A204.1 (cell line): ENCODE results near the gene WNK3.

Experiments
- FAIRE-seq: peaks from 2 replicates; lab custom pipeline; 2012; peaks lifted over from hg19 to GRCh38; lab: Jason Lieb, UNC

Gene WNK3

DNA sequence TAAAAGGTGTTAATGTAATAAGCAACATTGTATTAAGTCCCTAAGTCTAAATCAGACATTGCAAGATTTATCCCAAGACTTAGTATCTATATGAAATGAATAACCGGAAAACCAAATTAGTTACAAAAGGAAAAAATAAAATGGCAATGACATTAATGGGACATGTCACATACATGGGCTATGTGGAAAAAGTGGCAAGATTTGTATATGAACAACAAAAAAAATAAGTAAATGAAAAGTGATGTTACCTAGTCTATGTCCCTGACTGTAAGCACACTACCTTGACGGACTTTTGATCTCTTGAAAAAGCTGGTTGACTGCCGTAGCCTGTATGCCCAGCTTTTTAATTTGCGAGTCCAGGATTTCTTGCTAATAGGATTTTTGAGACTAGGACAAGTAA, 119.3 kb downstream of the WNK3 start:
- no peak for FAIRE-seq

DNA sequence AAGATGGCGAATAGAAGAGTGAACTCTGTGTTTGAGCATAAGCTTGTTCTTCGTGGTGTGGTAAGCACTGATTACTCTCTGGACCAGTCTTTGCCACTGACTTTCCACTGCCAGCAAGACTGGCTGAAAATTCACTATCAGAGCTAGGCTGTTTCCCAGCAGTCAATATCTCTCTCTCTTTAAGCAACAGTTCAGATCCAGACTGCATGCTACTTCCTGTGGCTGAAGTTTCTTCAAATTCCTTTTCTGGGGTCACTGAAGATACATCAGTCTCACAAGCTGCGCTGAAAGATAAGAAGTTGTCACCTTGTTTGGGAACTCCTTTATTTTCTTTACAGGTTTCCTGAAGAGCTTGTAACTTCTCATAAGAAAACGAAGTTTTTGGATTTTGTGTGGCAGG, 120.8 kb downstream of the WNK3 start:
- no peak for FAIRE-seq

- no peak for FAIRE-seq
Measured at GRCh38 chrX:54230435-54231148, 127.3 kb downstream of the WNK3 start.

DNA sequence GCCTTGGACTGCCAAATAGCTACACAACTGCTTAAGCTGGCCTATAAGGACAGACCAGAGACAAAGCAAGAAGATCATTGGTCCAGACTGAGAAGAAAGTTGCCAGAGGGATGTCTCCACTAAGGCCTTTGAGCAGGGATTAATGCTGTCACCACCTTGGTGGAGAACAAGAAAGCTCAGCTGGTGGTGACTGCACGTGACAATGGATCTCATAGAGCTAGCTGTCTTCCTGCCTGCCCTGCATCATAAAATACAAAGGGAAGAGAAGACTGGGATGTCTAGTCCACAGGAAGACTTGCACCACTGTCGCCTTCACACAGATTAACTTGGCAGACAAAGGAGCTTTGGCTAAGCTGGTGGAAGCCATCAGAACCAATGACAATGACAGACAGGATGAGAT, 134.3 kb downstream of the WNK3 start:
- FAIRE-seq, result no peak

GRCh38 chrX:54213603-54214002, 144.2 kb downstream of the WNK3 start:
- no peak for FAIRE-seq

DNA sequence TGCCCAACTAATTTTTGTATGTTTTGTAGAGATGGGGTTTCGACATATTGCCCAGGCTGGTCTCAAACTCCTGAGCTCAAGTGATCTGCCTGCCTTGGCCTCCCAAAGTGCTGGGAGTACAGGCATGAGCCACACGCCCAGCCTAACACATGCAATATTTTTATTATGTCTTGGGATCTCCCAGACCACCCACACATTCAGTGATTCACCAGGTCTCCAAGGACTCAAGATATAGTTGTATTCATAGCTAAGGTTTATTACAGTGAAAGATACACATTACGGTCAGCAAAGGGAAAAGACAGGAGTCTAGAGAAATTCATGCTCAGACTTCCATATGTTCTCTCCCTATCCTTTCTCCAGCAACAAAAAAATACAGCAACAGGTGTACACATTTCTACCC, 149.3 kb downstream of the WNK3 start:
- FAIRE-seq, result no peak

- FAIRE-seq, result no peak
Measured at GRCh38 chrX:54198262-54198661, 159.6 kb downstream of the WNK3 start.

DNA sequence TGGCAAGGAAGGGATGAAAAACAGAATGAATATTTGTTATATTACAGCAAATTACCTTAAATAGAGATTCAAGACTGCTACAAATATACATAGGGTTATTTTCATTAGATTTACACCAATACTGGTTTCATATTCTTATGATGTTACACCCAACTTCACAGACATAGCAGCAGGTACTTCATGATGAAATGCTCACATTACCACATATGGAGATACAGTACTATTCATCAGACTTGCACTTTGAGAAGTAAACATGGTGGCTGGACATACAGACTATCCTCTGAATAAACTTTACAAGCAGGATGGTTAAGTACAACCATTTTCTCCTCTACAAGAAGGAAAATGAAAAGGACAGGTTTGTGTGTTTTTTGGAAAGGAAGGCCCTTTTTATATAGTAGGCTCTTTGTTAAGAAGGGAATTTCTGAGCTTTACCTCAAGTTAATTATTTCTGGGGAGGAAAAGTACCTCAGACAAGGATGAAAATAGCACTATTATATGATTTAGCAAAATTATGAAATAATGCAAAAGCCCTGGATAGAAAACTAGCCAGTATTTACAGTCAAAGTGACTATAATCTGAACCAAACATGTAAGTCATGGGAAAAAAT, 162.8 kb downstream of the WNK3 start:
- FAIRE-seq, result no peak

- no peak for FAIRE-seq
Measured at GRCh38 chrX:54193085-54193821, 164.6 kb downstream of the WNK3 start.

DNA sequence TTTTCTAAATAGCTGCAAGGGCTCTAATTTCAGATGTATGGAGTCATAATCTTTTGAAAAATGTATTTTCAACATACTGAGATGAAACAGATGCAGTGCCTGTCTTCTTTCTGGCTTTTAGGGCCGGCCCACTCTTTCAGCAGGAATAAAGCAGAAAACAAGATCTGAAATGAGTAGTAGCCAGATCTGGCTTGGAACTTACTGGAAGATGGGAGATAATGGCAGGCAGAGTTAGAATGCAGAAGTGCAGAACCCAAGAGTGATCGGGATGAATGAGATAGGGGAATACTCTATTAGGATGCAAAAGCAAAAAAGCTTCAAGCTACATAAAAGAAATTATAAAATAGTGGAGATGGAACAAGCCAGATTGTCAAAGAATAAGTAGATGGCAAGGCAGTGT, 173.4 kb downstream of the WNK3 start:
- FAIRE-seq, result no peak

DNA sequence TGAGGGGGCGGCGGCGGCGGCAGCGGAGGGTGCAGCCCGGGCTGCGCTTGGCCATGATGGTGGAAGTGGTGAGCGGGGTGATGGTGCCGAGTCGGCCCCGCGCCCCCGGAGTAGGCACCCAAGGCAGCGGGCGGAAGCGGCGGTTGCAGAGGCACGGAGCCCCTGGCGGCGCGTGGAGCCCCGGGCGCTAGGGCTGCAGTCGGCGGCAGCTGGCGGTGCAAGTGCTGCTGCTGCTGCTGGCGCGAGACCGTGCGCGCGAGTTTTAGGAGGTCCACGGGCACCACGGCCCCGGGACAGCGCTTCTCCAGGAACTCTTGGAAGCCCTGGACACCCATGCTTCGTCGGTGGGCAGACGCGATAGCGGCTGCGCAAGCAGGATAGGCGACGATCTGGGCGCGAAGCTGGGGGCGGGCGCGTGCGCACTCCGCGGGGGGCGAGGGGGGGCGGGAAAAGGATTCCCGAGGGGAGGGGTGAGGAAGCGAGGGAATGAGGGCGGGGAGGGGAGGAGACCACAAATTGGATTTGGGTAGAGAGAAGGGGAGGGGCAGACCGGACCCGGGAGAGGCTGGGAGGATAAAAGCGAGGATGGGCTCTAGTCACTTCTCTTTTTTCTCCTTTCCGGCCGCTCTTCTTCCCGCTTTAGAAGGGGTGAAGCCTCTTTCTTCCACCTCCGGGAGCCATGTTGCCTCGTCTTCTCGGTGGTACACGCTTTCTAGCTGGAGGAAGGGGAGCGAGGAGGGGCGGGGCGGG, 174.8 kb downstream of the WNK3 start, which contains the start of gene FAM120C:
TSS of gene FAM120C (minus strand) at position 391 of the 750 bp plus-strand sequence. CDS start at position 335, 56 bp downstream.
- FAIRE-seq, result no peak

GRCh38 chrX:54182194-54182863, 175.5 kb downstream of the WNK3 start:
- no peak for FAIRE-seq

DNA sequence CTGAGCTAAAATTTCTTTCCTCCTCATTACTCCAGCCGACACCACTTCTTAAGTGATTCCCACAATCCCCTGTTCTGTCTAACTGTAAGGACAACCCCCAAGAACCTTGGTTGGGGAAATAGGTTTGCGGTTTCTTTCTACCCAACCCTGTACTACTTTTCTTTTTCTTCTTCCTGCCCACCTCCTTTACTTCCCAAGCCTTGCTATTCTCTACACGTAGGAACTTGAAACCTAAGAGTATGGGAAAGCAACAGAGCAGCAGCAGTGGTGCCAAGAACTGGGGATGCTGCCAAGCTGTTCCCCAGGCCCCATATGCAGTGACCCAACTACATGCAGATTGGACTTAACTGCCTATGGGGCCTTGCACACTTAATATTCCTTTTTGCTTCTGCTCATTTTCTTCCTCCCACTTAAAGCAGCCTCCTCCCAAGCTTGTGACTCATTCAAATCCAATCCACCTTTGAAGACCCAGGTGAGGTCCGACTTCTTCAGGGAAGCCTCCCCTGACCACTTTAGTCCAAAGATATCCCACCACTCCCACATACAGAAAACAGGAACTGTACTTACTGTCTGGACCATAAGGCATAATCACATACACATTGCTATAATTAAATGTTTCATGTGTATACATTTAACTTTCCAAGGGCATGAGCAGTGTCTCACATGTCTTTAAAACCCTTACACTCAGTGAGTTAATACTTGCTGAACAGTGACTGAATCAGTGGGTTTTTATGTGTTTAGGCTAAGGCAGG, 176.5 kb downstream of the WNK3 start:
- FAIRE-seq, result no peak

DNA sequence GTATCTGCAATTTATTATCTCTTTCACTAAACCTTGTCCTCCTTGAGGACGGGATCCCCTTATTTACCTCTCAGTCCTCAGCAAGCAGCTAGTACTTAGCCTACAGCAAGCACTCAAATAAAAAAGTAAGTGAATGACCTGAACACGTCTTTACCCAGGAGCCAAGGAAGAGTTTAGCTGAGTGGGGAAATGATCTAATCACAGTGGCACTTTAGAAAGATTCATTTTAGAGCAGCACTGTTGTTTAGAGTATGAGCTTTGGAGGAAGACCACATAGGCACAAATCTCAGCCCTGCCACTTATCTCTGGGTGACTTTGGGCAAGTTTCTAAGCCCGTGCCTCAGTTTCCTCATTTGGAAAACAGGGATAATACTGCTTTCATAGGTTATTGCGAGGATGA, 177.4 kb downstream of the WNK3 start:
- FAIRE-seq, result no peak

DNA sequence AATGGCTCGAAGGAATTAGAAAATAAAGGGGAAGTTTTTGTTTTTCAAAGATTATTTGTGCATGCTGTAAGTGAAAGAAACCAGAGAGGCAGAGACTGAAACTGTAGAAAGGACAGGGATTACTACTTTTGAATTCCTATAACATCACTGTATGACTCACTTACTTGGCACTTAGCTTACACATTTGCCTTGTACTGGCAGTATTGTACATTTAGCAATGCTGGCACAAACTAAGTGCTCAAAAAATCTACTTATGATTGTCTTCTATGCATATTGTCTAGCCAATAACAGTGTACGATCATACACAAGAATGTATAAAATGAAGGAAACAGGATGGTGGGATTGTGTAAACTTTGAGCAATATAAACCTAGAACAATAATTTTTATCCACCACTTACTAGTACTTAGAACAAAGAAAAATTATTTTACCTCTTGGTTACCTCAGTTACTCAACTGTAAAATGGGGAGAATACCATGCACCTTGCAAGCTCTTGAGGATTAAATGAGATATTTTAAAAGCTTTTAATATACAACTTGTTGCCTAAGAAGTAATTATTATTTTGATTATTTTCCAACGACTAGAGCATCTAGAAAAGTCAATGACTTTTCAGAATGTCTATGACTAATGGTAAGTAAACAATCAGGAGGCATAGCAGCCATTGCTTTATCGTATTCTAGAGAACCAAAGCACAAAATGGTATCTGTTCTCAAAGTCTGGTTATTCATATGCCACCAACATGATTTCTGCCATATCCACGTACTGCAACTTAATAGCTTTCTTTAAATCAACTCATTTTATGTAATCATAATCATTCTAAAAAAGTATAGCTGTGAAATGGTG, 179.5 kb downstream of the WNK3 start:
- no peak for FAIRE-seq

DNA sequence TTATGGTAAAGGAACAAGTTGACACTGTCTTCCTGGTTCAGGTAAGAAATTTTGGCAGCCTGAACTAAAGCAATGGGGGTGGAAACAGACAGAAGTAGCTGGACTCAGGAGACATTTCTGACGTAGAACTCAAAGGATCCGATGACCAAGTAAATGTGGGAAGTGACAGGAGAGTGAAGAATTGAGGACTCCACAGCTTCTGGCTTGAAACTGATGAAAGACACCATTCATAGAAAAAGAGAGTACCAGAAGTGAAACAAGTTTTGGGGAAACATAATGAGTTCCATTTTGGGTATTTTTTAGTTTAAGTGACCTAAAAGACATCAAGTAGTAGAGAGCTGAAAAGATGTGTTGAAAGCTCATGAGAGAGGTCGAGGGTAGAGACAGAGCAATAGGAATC, 180.5 kb downstream of the WNK3 start:
- no peak for FAIRE-seq

DNA sequence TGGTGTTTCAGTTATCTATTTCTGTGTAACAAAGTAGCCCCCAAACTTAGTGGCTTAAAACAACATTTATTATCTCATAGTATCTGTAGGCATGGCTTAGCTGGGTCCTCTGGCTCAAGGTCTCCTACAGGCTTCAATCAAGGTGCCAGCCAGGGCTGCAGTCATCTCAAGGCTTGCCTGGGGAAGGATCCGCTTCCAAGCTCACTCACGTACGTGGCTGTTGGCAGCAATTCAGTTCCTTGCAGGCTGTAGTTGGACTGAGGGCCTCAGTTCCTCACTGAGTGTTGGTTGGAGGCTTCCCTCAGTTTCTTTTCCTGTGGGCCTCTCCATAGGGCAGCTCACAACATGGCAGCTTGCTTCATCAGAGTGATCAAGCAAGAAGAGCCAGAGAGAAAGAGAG, 184.1 kb downstream of the WNK3 start:
- no peak for FAIRE-seq

DNA sequence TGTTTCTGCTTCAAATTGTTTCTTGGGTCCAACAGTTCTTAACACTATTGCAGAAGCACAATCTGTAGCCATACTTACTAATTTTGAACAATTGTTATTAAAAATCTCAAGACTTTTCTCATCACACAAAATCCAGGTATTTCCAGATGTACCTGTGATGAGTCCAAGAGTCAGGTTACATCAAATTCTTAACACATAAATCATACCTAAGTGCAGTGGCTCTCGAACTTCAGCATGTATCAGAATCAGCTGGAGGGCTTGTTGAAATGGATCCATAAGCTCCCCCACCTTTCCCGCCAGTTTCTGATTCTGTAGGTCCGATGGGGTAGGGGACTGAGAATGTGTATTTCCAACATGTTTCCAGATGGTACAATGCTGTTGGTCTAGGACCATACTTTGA, 185.4 kb downstream of the WNK3 start:
- FAIRE-seq, result no peak

- FAIRE-seq, result no peak
Measured at GRCh38 chrX:54171527-54172250, 186.2 kb downstream of the WNK3 start.

DNA sequence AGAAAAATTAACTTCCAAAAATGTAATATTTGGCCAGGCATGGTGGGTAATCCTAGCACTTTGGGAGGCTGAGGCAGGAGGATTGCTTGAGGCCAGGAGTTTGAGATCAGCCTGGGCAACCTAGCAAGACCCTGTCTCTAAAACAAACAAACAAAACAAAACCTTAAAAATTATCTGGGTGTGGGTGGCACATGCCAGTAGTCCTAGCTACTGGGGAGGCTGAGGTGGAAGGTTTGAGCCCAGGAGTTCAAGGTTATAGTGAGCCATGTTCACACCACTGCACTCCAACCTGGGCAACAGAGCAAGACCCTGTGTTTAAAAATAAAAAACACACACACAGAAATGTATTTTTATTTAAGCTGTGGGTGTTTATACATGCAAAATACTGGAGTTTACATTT, 186.8 kb downstream of the WNK3 start:
- no peak for FAIRE-seq
